HepG2 (cell line): ENCODE data around the gene MAGEA4. TPM values are rescaled to one million over a fixed set of nuclear protein-coding genes. Genes with fewer than 3 reads are reported as not detected.

Experiments
- CBFB ChIP-seq: sonication (generic); formaldehyde crosslinking; IDR thresholded peaks from 2 replicates; pipeline ENCODE4 v1.4.0; 2020; ENCODE audit warnings: missing genetic modification reagents
- CBX5 ChIP-seq: sonication (generic); formaldehyde crosslinking; IDR thresholded peaks from 2 replicates; pipeline ENCODE4 v1.4.0; 2020; ENCODE audit warnings: missing genetic modification reagents, borderline replicate concordance
- FIP1L1 ChIP-seq: fragments of 200-400 bp; formaldehyde crosslinking; IDR thresholded peaks from 2 replicates; pipeline ENCODE4 v1.6.1; 2018; ENCODE audit warnings: low read depth, mild to moderate bottlenecking, low read length, moderate library complexity, borderline replicate concordance; ENCODE audit not compliant: insufficient read depth
- FOXO1 ChIP-seq: sonication (generic); formaldehyde crosslinking; IDR thresholded peaks from 2 replicates; pipeline ENCODE4 v1.4.0; 2020; ENCODE audit warnings: missing genetic modification reagents
- HDAC1 ChIP-seq: sonication (generic); formaldehyde crosslinking; IDR thresholded peaks from 2 replicates; pipeline ENCODE4 v1.5.1; 2020; ENCODE audit warnings: mild to moderate bottlenecking, missing genetic modification reagents
- KDM6A ChIP-seq: IDR thresholded peaks from 2 replicates; pipeline ENCODE4 v1.6.1; 2016; ENCODE audit warnings: low read depth
- MED1 ChIP-seq: sonication (generic); formaldehyde crosslinking; IDR thresholded peaks from 2 replicates; pipeline ENCODE4 v1.4.0; 2020; ENCODE audit warnings: missing genetic modification reagents
- NCOR1 ChIP-seq: fragments of 200-600 bp; sonication (generic); IDR thresholded peaks from 2 replicates; pipeline ENCODE4 v1.7.0; 2017; ENCODE audit warnings: antibody characterized with exemption, low read length, borderline replicate concordance
- NFE2 ChIP-seq: sonication (generic); formaldehyde crosslinking; IDR thresholded peaks from 2 replicates; pipeline ENCODE4 v1.4.0; 2020; ENCODE audit warnings: missing genetic modification reagents
- NR2F6 ChIP-seq, 2 experiments: IDR thresholded peaks; 2 replicates each; pipeline ENCODE4 v1.6.1; 2016; ENCODE audit warnings: antibody characterized with exemption in 1 of 2, mild to moderate bottlenecking in 1 of 2
- NRL ChIP-seq: sonication (generic); formaldehyde crosslinking; IDR thresholded peaks from 2 replicates; pipeline ENCODE4 v1.5.0; 2020; ENCODE audit warnings: missing genetic modification reagents, mild to moderate bottlenecking, moderate library complexity, borderline replicate concordance
- PRDM4 ChIP-seq: sonication (generic); formaldehyde crosslinking; IDR thresholded peaks from 2 replicates; pipeline ENCODE4 v1.9.0; 2021; ENCODE audit warnings: missing genetic modification reagents, borderline replicate concordance
- RAD21 ChIP-seq: fragments of 450-650 bp; formaldehyde crosslinking; IDR thresholded peaks from 2 replicates; pipeline ENCODE4 v1.5.0; 2020; ENCODE audit warnings: mild to moderate bottlenecking
- REPIN1 ChIP-seq: sonication (generic); formaldehyde crosslinking; IDR thresholded peaks from 2 replicates; pipeline ENCODE4 v1.8.0; 2022; ENCODE audit warnings: missing genetic modification reagents, low read depth, mild to moderate bottlenecking, borderline replicate concordance
- TARDBP ChIP-seq: sonication (generic); formaldehyde crosslinking; IDR thresholded peaks from 2 replicates; pipeline ENCODE4 v1.8.0; 2022; ENCODE audit warnings: mild to moderate bottlenecking, missing genetic modification reagents
- TGIF2 ChIP-seq: IDR thresholded peaks from 2 replicates; pipeline ENCODE4 v1.6.1; 2016; ENCODE audit warnings: control low read depth, missing compliant biosample characterization
- ZFX ChIP-seq: sonication (generic); formaldehyde crosslinking; IDR thresholded peaks from 2 replicates; pipeline ENCODE4 v1.4.0; 2020; ENCODE audit warnings: mild to moderate bottlenecking, low read depth, missing genetic modification reagents, moderate library complexity
- ZFY ChIP-seq: sonication (generic); formaldehyde crosslinking; IDR thresholded peaks from 2 replicates; pipeline ENCODE4 v1.4.0; 2020; ENCODE audit warnings: missing genetic modification reagents
- ZMYM3 ChIP-seq: sonication (generic); formaldehyde crosslinking; IDR thresholded peaks from 2 replicates; pipeline ENCODE4 v1.5.1; 2020; ENCODE audit warnings: mild to moderate bottlenecking, missing genetic modification reagents
- ZNF263 ChIP-seq: sonication (generic); formaldehyde crosslinking; IDR thresholded peaks from 2 replicates; pipeline ENCODE4 v1.4.0; 2020; ENCODE audit warnings: missing genetic modification reagents
- ZNF281 ChIP-seq: sonication (generic); formaldehyde crosslinking; IDR thresholded peaks from 2 replicates; pipeline ENCODE4 v1.4.0; 2020; ENCODE audit warnings: missing genetic modification reagents, borderline replicate concordance
- ZNF331 ChIP-seq: sonication (generic); formaldehyde crosslinking; IDR thresholded peaks from 2 replicates; pipeline ENCODE4 v1.4.0; 2020; ENCODE audit warnings: missing genetic modification reagents
- ZNF644 ChIP-seq: IDR thresholded peaks from 2 replicates; pipeline ENCODE4 v1.6.1; 2016; ENCODE audit warnings: low read depth
- polyA plus RNA-seq, 8 experiments: library from polyadenylated mRNA; depleted of rRNA in 3 of 8; stranded (reverse) in 7 of 8; unstranded in 1 of 8; fragments of >200 nt; fragmentation: Illumina TruSeq in 4 of 8; extraction: Trizol in 4 of 8; gene quantifications; 2 replicates each; pipeline versions ENCODE4 v1.2.1 to v1.2.3, GENCODE V29; 2011 to 2016; ENCODE audit warnings: low read depth in 4 of 8, missing spikeins in 1 of 8, mixed read lengths in 1 of 8; ENCODE audit not compliant: insufficient read depth in 1 of 8
- total RNA-seq, 5 experiments: library from RNA; depleted of rRNA; stranded (reverse); fragments of >200 nt; fragmentation: Illumina TruSeq; extraction: Trizol; gene quantifications; 2 replicates each; pipeline ENCODE4 v1.2.3, GENCODE V29; 2016; ENCODE audit warnings: low read depth in 1 of 5

The MAGEA4 gene
- total and polyA plus RNA-seq, 2 of the 13 experiments (the other 11 are each of a cell fraction or from before 2014, with no cell fraction given), result not detected

- TF ChIP-seq ZNF331 (0 out of 2 replicates have a peak, but pooled peaks have one; percentile 42), ZNF263 (CRISPR knock-in tag) (peak; percentile 97), NFE2 (no peak), CBFB (CRISPR knock-in tag) (peak; percentile 100), KDM6A (0 out of 2 replicates have a peak, but pooled peaks have one; percentile 23), NRL (no peak), MED1 (CRISPR knock-in tag) (peak; percentile 85), ZNF281 (CRISPR knock-in tag) (peak; percentile 92), ZFY (peak; percentile 39), ZFX (CRISPR knock-in tag) (peak; percentile 35; the same call in 1 of the 2 replicates), PRDM4 (CRISPR knock-in tag) (no peak), ZNF644 (CRISPR knock-in tag) (peak; percentile 47), FOXO1 (CRISPR knock-in tag) (peak; percentile 36; the same call in 1 of the 2 replicates), ZMYM3 (CRISPR knock-in tag) (peak; percentile 27; the same call in 1 of the 2 replicates), TGIF2 (no peak), NCOR1 (peak; percentile 53; the same call in 1 of the 2 replicates), RAD21 (0 out of 2 replicates have a peak, but pooled peaks have one; percentile 13), NR2F6 (IDR thresholded peaks at IDR 0.05) (no peak), NR2F6 (CRISPR knock-in tag; IDR thresholded peaks at IDR 0.05) (peak; percentile 61), REPIN1 (peak; percentile 46; the same call in 1 of the 2 replicates), CBX5 (CRISPR knock-in tag) (peak; percentile 22; the same call in 1 of the 2 replicates), FIP1L1 (no peak), TARDBP (peak; percentile 60; the same call in 1 of the 2 replicates), HDAC1 (CRISPR knock-in tag) (peak; percentile 42; the same call in 1 of the 2 replicates)
These were observed 58.0 kb downstream of the MAGEA4 start (continued) for GRCh38 chrX:151970661-151971060.
